MM.1S (cell line): ENCODE results near the gene IKBKG.

Source experiments
- DNase-seq: peaks from one replicate; pipeline ENCODE4 v3.0.0-alpha.2; 2015
- H2AFZ ChIP-seq: fragments of 300-600 bp; sonication (generic); 2 replicates; pipeline ENCODE4 v1.6.0; 2016; ENCODE audit warnings: antibody characterized with exemption, low read length
- H3F3A ChIP-seq: fragments of 300-600 bp; sonication (generic); 2 replicates; pipeline ENCODE4 v1.6.1; 2016; ENCODE audit warnings: mild to moderate bottlenecking, antibody characterized with exemption, low read length, moderate library complexity, mixed read lengths; ENCODE audit not compliant: insufficient read depth
- H3K27ac ChIP-seq: fragments of 300-600 bp; sonication (generic); 2 replicates; pipeline ENCODE4 v1.5.1; 2016; ENCODE audit warnings: mild to moderate bottlenecking, low read length
- H3K27me3 ChIP-seq: fragments of 300-600 bp; sonication (generic); replicated peaks from 2 replicates; pipeline ENCODE4 v1.6.0; 2016; ENCODE audit warnings: low read length; ENCODE audit not compliant: insufficient read depth
- H3K36me3 ChIP-seq: fragments of 300-600 bp; sonication (generic); replicated peaks from 2 replicates; pipeline ENCODE4 v1.6.1; 2016; ENCODE audit warnings: mild to moderate bottlenecking, low read length, mixed read lengths; ENCODE audit not compliant: insufficient read depth
- H3K4me1 ChIP-seq: fragments of 300-600 bp; sonication (generic); 2 replicates; pipeline ENCODE4 v1.6.1; 2016; ENCODE audit warnings: low read length, mixed read lengths
- H3K4me2 ChIP-seq: fragments of 300-600 bp; sonication (generic); 2 replicates; pipeline ENCODE4 v1.6.0; 2016; ENCODE audit warnings: low read depth, low read length
- H3K4me3 ChIP-seq: fragments of 300-600 bp; sonication (generic); 2 replicates; pipeline ENCODE4 v1.5.1; 2016; ENCODE audit warnings: low read length, mixed read lengths
- H3K79me2 ChIP-seq: fragments of 300-600 bp; sonication (generic); 2 replicates; pipeline ENCODE4 v1.6.1; 2016; ENCODE audit warnings: mixed run types, low read length, mixed read lengths
- H3K9ac ChIP-seq: fragments of 300-600 bp; sonication (generic); 2 replicates; pipeline ENCODE4 v1.6.1; 2016; ENCODE audit warnings: low read length, mixed read lengths
- H3K9me2 ChIP-seq: fragments of 300-600 bp; sonication (generic); replicated peaks from 2 replicates; pipeline ENCODE4 v1.6.1; 2016; ENCODE audit warnings: mild to moderate bottlenecking, low read length, mixed read lengths; ENCODE audit not compliant: insufficient read depth
- H3K9me3 ChIP-seq: fragments of 300-600 bp; sonication (generic); replicated peaks from 2 replicates; pipeline ENCODE4 v1.6.1; 2016; ENCODE audit warnings: mild to moderate bottlenecking, low read length, mixed read lengths; ENCODE audit not compliant: insufficient read depth
- H4K20me1 ChIP-seq: fragments of 300-600 bp; sonication (generic); 2 replicates; pipeline ENCODE4 v1.6.1; 2016; ENCODE audit warnings: mild to moderate bottlenecking, low read length, moderate library complexity, mixed read lengths; ENCODE audit not compliant: insufficient read depth
- CTCF ChIP-seq: fragments of 300-600 bp; sonication (generic); IDR thresholded peaks from 2 replicates; pipeline ENCODE4 v1.5.1; 2016; ENCODE audit warnings: antibody characterized with exemption, low read length, mixed read lengths
- EZH2 ChIP-seq: fragments of 300-600 bp; sonication (generic); optimal IDR thresholded peaks from 2 replicates; pipeline ENCODE3; 2017; ENCODE audit warnings: low read depth, mild to moderate bottlenecking, antibody characterized with exemption, low read length, mixed read lengths
- EZH2phosphoT487 ChIP-seq: fragments of 300-600 bp; sonication (generic); IDR thresholded peaks from 2 replicates; pipeline ENCODE4 v1.6.1; 2018; ENCODE audit warnings: antibody characterized with exemption, low read length

The IKBKG gene

GRCh38 chrX:154509455-154509854 is 38.0 kb upstream of the IKBKG start:
- H3K4me2 ChIP-seq, result no peak overlapping the region
- no peaks in the 10 kb centered on the region for H3K27me3 ChIP-seq
- no peak overlapping the region for H3K4me3 ChIP-seq
- no peaks in the 10 kb centered on the region for H3K36me3 ChIP-seq
- H3K9me3 ChIP-seq, result no peaks in the 10 kb centered on the region
- no peak for TF ChIP-seq EZH2phosphoT487
- no peak for TF ChIP-seq EZH2
- TF ChIP-seq CTCF, result no peak
- no peaks in the 10 kb centered on the region for H3K9me2 ChIP-seq
- no peak overlapping the region for H3K27ac ChIP-seq
- H2AFZ ChIP-seq, result no peak overlapping the region
- no peaks in the 10 kb centered on the region for H3F3A ChIP-seq
- no peaks in the 10 kb centered on the region for H4K20me1 ChIP-seq
- H3K79me2 ChIP-seq, result no peaks in the 10 kb centered on the region
- no peak for DNase-seq
- no peaks in the 10 kb centered on the region for H3K4me1 ChIP-seq
- H3K9ac ChIP-seq, result no peak overlapping the region

DNA sequence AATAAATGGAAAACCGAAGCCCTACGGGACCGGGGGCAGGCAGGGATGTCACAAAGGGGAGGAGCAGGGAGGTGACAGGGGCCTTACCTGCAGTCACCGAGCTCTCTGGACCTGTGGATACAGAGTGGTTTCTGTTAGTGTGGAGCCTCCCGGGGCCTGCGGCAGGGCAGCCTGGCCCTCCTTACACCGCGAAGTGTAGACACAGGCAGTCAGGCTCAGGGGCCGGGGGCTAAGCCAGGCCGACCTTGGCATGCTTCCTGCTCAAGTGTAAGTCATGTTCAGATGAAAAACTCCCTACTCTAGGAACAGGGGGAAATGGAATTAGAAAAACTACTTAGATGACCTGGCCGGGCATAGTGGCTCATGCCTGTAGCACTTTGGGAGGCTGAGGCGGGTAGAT is 35.7 kb upstream of the IKBKG start:
- TF ChIP-seq CTCF (no peak), EZH2 (no peak), EZH2phosphoT487 (no peak)
- H2AFZ ChIP-seq, result no peak overlapping the region
- no peak overlapping the region for H3K4me2 ChIP-seq
- H3K4me3 ChIP-seq, result no peak overlapping the region
- no peaks in the 10 kb centered on the region for H3K4me1 ChIP-seq
- no peaks in the 10 kb centered on the region for H3F3A ChIP-seq
- H3K36me3 ChIP-seq, result no peaks in the 10 kb centered on the region
- no peak overlapping the region for H3K9ac ChIP-seq
- H4K20me1 ChIP-seq, result no peaks in the 10 kb centered on the region
- no peaks in the 10 kb centered on the region for H3K9me3 ChIP-seq
- H3K27me3 ChIP-seq, result no peaks in the 10 kb centered on the region
- H3K9me2 ChIP-seq, result no peaks in the 10 kb centered on the region
- DNase-seq, result no peak
- H3K27ac ChIP-seq, result no peak overlapping the region
- peaks cover 4% of the 10 kb centered on the region; the same call in 1 of the 2 replicates for H3K79me2 ChIP-seq

DNA sequence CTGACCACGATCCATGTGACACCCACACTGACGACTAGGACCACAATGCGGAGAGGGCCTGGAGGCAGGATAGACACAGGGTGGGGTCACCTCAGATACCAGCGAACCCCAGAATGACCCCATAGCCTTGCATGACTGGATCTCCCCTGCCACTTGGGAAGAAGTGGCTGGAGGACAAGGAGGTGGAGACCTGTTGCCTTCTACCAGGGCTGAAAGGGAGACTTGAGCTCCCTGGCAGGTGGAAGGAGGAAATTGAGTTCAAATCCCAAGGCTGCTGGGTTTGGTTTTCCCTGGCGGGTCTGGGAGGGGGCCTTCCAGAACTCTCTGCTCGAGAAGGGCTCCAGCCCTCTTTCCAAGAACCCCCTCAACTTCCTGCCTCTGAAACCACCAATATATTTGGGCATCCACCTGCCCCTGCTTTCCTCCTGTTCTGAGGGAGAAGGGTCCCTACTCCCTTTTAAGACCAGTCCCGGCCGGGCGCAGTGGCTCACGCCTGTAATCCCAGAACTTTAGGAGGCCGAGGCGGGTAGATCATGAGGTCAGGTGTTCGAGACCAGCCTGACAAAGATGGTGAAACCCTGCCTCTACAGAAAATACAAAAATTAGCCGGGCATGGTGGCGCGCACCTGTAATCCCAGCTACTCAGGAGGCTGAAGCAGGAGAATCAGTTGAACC is 34.4 kb upstream of the IKBKG start:
- no peak for DNase-seq
- no peaks in the 10 kb centered on the region for H3K9me2 ChIP-seq
- H2AFZ ChIP-seq, result no peak overlapping the region
- H3K9me3 ChIP-seq, result no peaks in the 10 kb centered on the region
- H3K79me2 ChIP-seq, result peaks cover 4% of the 10 kb centered on the region; the same call in 1 of the 2 replicates
- no peak for TF ChIP-seq EZH2phosphoT487
- TF ChIP-seq CTCF, result no peak
- no peak for TF ChIP-seq EZH2
- no peak overlapping the region for H3K4me3 ChIP-seq
- no peaks in the 10 kb centered on the region for H3F3A ChIP-seq
- no peaks in the 10 kb centered on the region for H3K27me3 ChIP-seq
- H3K9ac ChIP-seq, result no peak overlapping the region
- H3K4me1 ChIP-seq, result no peaks in the 10 kb centered on the region
- no peaks in the 10 kb centered on the region for H3K36me3 ChIP-seq
- H3K27ac ChIP-seq, result no peak overlapping the region
- no peaks in the 10 kb centered on the region for H4K20me1 ChIP-seq
- no peak overlapping the region for H3K4me2 ChIP-seq
